Stimulated activated CD8-positive, alpha-beta memory T cell treated with anti-CD3 and anti-CD28 coated beads, Interleukin-4, amount 100 ng/mL, for 48 hours (primary cell): ENCODE measurements around the gene F11R.
A peak's percentile ranks its signal among the peaks of the same experiment; 100 is the strongest.
"Not testable (repeated sequence)": the region's sequence is repeated elsewhere in the genome, so short reads cannot be mapped to it uniquely, and the experiment has no call there.

Experiments used
- DNase-seq: peaks from one replicate; pipeline ENCODE4 v3.0.0-alpha.2; 2020

The F11R gene

DNA sequence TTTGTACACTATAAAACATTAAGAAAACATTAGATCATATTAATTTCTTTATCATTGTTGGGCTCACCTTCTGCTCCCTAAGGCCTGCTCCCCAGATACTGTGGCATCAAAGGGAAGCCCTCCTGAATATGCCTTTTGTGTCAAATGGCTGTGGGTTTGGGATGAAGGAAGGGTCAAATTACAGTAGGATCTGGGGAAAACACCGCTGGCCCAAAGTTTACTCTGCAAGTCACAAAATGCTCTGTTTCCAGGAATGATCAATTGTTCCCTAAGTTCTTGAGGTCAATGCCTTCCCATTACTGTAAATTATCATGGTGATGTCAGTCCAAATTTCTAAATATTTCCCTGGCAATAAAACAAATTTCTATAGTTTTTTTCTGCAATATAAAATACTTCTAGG, 59.5 kb downstream of the F11R start:
- DNase-seq = no peak

GRCh38 chr1:160956966-160957365, 64.0 kb downstream of the F11R start:
- DNase-seq = no peak

GRCh38 chr1:160954158-160955104, 66.5 kb downstream of the F11R start, which contains the start of gene ITLN2:
Gene ITLN2 (minus strand): TSS chr1:160954809. CDS start chr1:160954741, 68 bp downstream.
- DNase-seq = peak; percentile 56

- no peak for DNase-seq
Measured at GRCh38 chr1:160953030-160953429, 67.9 kb downstream of the F11R start.

DNA sequence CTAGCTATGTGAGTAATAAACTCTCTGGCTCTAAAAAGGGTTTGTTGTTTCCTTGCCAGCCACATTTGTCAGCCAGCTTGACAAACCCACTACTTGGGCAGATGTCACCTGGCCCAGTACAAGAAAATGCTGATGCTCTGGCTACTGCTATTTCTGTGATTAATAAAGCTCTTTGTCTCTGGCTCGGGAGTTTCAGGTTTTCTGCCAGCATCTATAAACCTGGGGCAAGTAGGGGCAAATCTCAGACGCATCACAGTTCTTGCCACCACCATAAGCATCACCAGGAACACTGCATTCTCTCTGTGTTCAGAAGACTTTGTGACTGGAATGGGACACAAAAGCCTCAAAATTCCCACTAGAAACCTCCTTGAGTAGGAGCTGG, 68.8 kb downstream of the F11R start:
- DNase-seq = no peak

GRCh38 chr1:160951443-160952128, 69.4 kb downstream of the F11R start:
- peak; percentile 81 for DNase-seq

- DNase-seq = no peak
Measured at GRCh38 chr1:160950657-160951056, 70.3 kb downstream of the F11R start.

GRCh38 chr1:160949881-160950280, 71.1 kb downstream of the F11R start:
- DNase-seq = no peak

DNA sequence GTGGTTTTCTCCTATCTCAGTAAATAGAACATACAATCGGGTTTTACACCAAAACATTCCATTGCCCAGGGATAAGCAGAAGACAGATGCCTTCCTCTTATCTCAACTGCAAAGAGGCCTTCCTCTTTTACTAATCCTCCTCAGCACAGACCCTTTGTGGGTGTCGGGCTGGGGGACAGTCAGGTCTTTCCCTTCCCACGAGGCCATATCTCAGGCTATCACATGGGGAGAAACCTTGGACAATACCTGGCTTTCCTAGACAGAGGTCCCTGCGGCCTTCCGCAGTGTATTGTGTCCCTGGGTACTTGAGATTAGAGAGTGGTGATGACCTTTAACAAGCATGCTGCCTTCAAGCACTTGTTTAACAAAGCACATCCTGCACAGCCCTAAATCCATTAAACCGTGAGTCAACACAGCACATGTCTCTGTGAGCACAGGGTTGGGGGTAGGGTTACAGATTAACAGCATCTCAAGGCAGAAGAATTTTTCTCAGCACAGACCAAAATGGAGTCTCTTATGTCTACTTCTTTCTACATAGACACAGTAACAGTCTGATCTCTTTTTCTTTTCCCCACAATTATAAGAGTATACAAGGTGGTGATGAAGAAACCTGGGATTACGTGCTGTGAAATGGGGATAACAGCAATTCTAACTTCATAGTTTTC, 71.6 kb downstream of the F11R start:
- not testable (repeated sequence) for DNase-seq

GRCh38 chr1:160947174-160947759, 73.7 kb downstream of the F11R start:
- not testable (repeated sequence) for DNase-seq

GRCh38 chr1:160945881-160946280, 75.1 kb downstream of the F11R start:
- DNase-seq = not testable (repeated sequence)
